22Rv1 (cell line): ENCODE results near the gene MYO1C.

Experiments
- ZFX ChIP-seq: fragments of 450-650 bp; IDR thresholded peaks from 2 replicates; pipeline ENCODE4 v1.6.1; 2017; ENCODE audit warnings: antibody characterized with exemption, borderline replicate concordance
- TF ChIP-seq, protein P1 (sequence below): fragments of 450-650 bp; IDR thresholded peaks from 2 replicates; pipeline ENCODE4 v1.5.1; 2017; ENCODE audit warnings: mild to moderate bottlenecking

DNA sequence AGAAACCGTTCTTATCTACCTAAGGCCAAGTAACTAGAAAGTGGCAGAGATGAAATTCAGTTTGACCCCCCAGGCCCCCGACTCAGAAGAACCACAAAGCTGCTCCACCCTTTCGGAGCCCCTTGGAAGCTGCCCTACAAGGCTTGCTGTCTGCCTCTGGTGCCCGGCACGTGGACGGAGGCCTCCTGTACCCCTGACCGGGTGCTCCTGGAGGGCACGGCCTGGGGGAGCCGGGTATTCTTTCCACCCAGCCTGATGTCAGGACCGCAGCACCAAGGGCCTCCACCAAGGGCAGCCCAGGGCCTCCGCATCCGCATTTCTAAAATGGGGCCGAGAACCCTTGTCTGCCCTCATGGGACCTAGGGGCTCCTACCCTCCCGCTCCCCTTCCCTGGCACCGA is 21.0 kb downstream of the MYO1C start:
- TF ChIP-seq, protein P1, sequence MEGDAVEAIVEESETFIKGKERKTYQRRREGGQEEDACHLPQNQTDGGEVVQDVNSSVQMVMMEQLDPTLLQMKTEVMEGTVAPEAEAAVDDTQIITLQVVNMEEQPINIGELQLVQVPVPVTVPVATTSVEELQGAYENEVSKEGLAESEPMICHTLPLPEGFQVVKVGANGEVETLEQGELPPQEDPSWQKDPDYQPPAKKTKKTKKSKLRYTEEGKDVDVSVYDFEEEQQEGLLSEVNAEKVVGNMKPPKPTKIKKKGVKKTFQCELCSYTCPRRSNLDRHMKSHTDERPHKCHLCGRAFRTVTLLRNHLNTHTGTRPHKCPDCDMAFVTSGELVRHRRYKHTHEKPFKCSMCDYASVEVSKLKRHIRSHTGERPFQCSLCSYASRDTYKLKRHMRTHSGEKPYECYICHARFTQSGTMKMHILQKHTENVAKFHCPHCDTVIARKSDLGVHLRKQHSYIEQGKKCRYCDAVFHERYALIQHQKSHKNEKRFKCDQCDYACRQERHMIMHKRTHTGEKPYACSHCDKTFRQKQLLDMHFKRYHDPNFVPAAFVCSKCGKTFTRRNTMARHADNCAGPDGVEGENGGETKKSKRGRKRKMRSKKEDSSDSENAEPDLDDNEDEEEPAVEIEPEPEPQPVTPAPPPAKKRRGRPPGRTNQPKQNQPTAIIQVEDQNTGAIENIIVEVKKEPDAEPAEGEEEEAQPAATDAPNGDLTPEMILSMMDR = no peak
- no peak for TF ChIP-seq ZFX
